Stimulated activated CD4-positive, alpha-beta T cell treated with anti-CD3 and anti-CD28 coated beads, TNF-alpha, amount 100 ng/mL, for 24 hours (primary cell): Measurements from ENCODE around the gene HOXB3.

Experiments used
- DNase-seq, 3 experiments: peaks; one replicate each; pipeline ENCODE4 v3.0.0-alpha.2; 2020; ENCODE audit warnings: low read depth in 3 of 3

HOXB3 gene

DNA sequence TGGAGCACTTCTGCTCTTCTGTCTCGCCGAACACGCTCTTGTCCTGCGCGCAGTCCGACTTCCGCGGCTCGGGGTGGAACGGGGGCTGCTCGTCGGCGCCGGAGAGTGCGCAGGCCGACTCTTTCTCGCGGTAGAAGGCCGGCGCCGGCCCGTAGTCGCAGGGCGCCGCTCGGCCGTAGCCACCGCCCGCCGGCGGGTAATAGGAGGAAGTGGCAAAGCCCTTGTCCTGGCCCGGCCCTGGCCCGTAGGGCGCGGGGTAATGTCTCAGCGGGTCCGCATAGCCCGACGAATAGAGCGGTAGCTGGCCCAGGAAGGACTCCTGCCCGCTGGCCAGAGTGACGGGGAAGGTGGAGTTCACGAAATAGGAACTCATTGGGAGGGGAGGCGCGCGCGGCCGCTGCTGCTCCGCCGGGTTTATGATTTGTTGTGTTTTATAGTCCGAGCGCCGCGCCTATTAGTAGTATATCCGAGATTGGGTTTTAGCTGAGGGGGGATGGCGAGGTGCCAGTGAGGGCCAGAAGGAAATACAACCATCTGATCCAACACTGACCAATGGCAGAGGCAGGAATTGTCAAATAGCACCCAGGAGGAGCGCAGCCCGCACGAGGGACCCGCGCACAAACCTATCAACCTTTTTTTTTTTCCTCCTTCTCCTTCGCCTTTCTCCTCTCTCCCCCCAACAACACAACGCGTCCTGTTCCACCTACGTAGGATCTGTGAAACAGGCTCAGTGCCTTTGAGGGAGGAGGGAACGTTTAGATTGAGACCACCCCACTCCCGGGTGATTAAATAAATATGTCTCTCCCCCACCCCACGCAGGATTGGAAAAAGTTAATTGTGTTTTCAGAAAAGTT, 8.0 kb upstream of the HOXB3 start:
- no peak for DNase-seq

DNA sequence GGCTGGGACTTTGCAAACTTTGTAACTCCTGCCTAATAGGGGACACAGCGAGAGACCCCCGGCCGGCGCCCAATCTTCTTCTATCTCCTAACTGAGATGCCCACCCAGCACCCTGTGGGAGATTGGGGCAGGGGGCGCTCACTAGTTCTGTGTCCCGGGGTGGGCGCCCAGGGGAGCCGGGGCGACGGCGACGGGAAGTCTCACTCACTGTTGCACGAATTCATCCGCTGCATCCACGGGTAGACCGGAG, 7.4 kb upstream of the HOXB3 start:
- DNase-seq: no peak

DNA sequence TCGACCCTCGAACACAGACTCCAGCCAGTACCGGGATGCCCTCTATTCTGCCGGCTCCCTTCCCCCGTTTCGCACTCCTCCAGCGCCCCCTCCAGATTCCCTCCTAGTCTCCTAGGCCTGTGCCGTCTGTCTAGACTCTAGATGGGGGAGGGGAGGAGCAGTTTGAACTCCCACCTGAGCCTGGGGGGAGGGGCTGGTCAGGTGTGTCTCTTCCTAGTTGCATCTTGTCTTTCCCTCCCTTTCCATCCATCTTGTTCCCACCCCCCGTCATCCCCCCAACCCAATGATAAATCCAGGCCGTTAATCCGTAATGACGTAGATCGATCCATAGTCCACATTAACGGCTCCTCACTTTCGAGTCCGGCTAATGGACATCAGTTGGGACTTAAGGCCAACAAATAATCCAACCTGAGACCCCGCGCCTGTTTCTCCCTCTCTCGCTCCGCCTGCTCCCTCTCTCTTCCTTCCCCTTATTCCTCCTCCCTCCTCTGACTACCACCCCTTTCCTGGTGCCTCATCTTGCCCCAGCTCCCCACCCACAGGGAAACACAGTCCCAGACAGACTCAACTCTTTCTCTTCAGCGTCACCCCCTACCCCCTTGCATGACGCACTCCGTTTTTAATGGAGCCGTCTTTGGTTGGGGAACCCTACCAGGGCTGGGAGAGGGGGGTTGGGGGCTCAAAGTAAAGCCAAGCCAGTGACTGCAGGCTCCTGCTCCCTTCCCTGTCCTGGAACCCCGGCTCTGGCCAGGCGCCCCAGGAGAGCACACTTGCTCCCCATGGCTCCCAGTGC, 6.9 kb upstream of the HOXB3 start:
- DNase-seq: no peak

DNA sequence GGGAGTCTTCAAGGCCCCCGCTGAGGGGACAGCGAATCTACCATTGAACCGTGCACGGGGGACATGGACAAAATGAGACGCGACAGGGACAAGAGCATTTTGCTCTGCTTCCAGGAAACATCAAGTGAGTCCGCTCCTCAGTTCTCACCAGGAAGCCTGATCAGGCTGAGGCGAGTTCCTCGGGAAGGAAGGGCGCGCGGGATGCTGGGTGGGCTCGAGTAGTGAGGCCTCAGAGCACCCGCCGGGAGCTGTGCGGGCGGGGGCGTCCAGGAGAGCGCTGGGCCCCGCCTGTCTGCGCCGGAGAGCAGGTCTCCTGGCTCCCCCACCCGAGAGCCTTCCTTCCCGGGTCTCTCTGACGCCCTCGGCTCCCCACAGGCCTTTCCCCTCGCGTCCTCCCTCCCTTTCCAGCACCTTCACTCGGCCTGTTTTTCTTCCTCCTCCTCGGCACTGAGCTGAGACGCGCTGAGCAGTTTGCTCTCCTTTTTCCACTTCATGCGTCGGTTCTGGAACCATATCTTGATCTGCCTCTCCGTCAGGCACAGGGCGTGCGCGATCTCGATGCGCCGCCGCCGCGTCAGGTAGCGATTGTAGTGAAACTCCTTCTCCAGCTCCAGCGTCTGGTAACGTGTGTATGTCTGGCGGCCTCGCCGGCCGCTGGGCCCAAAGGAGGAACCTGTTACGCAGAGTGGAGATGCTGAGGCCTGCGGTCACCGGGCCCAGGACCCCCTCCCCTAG, 6.1 kb upstream of the HOXB3 start:
- no peak for DNase-seq

DNA sequence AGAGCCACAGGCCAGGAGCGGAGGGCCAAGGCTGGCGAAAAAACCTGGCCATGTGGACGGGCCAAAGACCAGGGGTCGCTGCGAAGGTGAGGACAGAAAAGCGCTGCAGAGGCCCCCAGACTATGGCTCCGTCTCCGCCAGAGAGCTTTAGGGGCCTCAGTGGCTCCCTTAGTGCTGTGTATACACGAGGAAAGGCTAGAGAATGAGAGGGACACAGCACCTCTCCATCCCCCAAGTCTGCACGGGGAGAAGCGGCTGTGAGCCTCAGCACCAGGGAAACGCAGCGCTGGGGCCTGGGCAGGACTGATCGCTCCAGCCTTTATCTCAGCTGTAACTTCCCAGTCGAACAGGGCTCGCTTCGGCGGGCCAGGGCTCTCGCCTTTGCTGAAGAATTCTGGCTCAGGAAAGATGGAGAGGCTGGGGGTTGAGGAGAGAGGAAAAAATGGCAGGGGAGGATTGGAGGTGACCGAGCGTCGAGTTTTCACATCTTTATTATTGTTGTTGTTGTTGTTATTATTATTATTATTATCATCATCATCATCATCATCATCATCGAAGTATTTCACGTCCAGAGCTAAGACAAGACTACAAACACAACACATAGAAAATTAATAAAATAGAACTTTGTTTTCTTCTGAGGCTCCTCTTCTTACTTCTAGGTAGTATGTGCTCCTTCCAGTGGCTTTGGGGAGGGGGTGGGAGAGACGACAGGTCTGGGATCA, 5.4 kb upstream of the HOXB3 start:
- no peak for DNase-seq

DNA sequence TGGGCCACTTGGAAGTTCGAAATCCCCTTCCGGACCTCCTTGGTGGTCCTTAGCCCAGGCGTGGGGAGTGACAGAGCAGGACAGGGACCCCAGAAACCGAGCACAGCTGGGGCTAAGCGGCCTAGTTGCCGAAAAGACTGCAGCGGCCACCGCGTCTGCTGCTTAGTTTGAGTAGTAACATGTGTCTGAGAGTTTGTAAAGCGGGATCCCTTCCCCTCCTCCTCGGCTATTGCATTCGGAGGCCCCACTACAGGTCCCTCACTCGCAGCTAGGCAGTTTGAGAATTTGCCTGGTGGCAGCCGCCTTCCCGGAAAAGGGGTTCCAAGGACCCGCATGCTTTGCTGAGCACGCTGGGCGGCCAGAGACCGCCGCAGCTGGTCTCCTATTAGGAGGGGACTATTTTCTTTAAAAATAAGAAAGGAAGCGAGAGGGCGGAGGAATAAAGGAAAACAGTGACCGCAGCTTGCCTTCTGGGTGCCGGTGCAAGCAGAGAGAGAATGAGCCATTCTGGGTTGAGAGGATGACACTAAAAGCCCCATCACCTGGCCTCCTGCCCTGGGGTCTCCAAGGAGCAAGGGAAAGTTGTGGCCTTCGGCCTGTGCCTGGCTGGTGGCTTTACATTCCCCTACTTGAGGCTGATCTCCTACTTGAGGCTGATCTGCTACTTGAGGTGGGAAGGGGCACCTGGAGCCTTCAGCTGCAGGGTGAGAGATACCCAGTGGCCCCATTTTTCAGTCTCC, 4.7 kb upstream of the HOXB3 start:
- no peak for DNase-seq

DNA sequence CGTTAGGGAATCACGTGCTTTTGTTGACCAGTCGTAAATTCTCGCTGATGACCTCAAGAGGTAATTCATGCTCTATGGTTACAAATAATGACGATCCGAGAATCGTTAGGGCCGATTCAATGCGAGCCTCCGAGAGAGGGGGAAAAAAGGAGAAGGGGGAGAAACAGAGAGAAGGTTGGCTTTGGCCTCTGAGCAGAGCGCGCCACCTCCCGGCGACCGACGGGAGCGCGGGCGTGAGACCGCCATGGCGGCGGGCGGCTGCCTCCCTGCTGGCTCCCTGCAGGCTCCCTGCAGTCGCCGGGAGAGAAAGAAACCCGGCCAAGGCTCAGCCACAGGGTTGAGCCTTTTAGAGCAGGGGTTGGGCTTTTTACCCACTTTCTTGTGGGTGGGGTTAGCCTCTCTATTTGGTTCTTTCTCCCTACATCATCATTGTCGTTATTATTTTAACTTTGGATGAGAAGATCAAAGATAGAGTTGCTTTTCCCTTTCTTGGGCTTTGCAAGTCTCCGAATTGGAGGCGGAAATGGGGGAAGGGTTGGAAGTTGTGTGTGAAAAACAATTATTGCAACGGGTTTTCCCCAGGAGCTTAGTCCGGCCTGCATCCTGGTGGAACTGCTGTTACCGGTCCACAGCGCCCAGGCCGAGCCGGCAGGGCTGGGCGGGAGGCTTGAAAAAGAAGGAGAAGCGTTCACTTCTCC, 3.9 kb upstream of the HOXB3 start:
- peak; percentile 65 to 80 (median 65) for DNase-seq

DNA sequence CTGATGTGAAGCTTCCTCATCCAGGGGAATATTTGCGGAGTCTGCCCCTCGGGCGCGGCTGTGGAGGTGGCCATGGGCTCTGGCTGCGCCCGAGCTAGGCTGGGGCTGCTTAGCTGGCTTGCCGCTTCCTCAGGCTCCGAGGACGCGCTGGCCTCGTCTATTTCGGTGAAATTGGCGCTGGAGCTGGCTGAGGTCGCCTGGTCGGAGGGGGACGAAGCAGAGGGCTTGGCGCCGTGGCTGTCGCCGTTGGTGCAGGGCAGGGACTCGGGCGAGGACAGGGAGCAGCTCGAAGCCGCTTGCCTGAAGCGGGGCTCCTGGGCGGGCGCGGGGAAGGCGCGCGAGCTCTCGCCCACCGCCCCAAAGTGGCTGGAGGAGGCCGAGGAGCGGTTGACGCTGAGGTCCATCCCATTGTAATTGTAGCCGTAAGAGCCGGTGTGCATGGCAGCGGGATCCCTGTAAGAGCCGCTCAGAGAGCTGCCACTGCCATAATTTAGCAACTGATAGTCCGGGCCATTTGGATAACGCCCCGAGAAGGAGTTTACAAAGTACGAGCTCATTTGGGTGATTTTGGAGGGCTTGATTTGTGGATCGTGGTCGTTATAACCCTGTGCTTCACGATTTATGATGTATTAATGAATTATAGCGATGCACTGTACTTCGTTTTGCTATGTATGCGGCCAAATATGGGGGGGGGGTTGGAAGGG, 3.2 kb upstream of the HOXB3 start, which contains the start of gene HOXB5:
Gene HOXB5, minus strand, starts transcription at position 654 of the 704 bp plus-strand sequence. Its CDS starts 97 bp downstream, at position 557.
- DNase-seq: no peak

DNA sequence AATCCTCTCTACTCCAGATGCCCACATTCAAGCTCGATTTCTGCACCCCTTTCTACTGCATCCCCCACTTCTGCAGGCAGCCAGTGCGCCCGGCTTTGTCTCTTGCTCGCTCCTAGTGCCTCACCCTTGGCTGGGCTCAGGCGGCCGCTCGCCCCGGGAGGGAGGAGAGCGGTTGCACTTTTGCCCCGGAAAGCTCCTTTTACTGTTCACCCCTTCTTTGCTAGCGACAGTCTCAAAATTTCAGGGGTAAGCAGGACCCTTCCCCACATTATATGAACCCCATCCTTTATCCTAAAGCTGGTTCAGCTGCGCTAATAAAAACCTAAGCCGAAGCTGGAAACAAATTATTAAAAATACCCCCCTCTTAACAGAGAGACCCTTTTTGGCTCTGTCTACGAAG, 2.5 kb upstream of the HOXB3 start:
- DNase-seq: no peak

DNA sequence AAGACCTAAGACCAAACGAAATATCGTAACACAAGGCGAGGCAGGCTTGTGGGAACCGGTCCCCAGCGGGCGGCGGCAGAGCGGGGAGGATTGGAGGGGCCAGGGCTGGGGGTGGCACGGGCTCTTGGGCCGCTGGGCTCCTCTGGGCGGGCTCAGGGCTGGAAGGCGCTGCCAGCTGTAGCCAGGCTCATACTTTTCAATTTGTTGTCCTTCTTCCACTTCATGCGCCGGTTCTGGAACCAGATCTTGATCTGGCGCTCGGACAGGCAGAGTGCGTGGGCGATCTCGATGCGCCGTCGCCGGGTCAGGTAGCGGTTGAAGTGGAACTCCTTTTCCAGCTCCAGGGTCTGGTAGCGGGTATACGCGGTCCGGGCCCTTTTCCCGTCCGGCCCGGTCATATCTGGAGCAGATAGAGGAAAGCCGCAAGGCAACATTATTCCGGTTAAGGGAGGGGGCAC, 2.0 kb upstream of the HOXB3 start:
- DNase-seq: no peak

DNA sequence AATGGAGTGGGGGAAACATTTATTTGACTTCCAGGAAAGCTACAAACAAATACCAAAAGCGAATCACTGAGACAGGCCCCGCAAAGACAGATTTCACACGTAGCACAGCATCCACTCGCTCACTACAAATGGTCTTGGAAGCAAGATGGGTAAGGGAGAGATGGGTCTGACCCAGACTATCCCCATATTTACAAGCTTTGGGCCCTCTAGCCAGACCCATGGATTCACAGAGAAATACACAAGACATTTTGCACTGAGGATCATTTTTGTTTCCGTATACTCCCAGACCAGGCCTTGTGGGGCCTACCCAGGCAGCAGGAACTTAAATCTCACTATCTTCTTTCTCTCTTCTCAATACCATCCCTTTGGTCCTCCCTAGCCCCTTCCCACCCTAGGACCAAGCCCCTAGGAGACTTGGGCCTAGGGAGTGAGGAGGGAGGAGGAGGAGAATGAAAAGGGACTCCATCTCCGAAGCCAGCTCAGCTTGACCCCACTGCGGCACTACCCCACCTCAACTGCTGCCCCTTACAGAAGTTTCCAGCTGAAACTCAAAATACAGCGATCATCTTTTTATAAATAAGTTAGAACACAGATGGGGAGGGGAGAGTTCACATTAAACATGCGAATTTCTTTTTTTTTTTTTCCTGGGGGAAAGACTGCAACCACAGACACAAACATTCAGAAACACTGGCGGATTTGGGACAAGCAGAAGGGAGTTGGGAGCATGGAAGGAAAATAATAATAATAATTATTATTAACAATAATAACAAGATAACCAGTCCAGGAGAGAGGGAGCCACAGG, 1.4 kb upstream of the HOXB3 start:
- DNase-seq: no peak

DNA sequence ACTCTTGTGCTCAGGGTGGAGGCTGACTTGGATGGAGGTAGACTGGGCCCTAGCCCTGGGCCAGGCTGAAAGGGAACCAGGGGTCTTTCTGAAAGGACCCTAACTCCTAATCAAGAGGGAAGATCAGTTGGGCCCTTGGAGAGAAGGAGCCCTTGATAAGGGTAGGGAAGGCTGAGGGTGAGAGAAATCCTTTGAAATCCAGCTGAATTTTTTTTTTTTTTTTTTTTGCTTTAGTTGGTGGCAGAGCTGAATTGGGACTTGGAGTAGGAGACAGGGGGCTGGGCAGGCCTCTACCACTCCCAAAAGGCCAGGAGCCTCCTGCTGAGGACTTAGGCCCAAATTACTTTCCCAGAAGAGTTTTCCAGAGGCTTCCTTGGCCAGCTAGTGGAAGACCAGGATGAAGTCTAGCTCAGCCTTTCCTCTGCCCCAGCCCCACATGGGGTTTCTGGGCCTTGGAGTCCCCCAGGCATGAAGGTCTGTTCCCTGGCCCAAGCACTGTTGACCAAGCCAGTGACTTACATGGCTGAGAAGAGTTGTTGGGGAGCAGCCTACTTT, 643 bp upstream of the HOXB3 start:
- no peak for DNase-seq

DNA sequence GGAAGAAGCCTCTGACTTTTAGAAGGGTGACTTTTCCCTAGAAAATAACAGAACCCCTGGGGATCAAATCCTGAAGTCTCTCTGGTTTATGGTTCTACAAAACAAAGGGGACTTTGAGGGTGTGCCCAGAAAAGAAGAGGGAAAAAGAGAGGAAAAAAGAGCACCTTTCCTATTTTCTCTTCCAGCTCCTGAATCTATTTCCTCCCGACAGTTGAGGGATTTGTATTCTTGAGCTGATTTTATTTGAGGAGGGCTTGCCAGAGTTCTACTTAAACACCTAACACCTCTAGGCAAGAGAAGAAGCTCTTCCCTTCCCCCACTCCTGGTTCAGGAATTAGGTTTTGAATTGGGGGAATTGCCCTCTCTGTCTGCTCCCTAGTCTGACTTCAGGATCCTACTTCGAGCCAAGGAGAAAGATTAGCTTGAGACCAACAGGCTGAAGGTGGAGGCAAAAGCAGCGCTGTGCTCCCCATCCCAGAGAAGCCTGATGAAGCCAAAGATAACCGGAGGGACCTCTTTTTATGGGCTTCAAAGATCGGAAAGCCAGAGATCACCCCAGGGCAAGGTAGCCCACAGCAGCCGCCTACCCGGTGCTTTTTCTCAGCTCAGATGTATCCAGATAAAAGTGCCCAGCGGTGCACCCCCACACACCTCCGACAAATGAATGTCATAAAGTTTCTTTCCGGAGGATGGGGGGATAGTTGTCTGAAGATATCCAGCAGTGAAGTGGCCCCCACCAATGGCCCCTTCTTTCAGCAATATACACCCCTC, 796 bp downstream of the HOXB3 start:
- DNase-seq: no peak

DNA sequence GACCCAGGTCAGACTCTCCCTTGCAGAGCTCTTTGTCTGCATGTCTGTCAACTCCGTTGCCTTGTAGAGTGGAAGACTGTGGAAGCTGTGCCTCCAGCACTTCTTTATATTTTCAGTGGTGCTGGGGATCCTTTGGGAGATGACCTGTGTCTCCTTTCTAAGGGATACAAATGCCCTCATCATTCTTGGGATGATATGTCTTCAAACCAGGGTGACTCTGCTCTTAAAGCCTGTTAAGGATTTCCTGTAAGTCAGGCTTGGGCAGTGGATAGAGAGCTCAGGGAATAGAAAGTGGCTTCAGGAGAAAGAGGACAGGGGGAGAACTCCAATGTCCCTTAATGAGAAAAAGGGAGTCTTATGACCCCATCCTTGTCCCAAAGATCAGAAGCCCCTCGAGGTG, 1.5 kb downstream of the HOXB3 start:
- DNase-seq: no peak

DNA sequence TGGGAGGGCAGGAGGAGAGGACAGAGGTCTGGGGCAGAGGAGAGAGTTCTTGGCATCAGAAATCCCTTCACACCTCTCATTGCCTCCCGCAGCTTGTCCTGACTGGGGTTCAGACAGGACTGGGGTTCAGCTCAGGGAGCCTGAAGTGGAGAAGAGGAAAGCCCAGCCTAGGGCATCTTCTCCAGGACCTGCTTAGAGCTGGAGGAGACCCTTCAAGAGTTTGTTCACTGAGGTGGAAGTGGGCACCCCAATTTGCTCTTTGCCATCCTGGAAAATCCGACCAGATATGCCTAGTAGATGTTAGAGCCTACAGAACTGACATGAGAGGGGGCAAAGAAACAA, 2.0 kb downstream of the HOXB3 start:
- no peak for DNase-seq

DNA sequence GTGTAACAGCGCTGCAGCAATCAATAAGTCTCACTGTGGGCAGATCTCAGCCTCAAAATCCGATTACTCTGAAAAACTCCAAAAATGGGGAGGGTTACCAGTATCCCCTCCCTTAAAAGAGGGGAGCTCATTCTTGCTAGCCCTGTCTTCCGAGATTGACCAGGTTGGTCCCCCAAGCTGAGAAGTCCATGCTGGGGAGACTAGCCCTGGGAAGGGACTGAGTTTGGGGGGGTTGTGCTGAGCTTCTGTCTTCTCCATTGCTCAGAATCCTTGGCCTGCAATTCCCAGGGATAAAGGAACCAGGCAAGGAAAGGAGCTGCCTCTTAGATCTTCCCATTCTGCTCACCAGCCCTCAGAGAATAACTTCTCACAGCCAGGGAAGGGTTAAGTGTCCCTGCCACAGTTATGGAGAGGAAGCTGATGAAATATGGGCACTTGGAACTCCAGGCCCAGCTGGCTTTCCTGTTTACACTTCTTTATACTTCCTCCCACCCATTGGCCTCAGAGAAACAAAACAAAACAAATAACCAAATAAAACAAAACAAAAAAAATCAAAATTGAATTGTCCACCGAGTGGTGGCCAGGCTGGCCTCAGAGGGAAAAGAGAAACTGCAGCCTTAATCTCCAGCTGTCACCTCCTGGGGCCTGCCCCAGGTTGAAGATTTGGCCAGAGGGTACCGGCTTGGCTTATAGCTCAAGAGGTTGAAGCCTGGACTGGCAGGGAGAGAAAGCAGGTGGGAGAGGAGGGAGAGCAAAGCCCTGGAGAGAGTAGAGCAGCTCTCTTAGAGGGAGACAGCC, 2.6 kb downstream of the HOXB3 start:
- no peak for DNase-seq
